Pancreas (tissue), 10 donors: ENCODE data around the gene C4orf51. TPM values are rescaled to one million over a fixed set of nuclear protein-coding genes. Genes with fewer than 3 reads are reported as not detected.

Experiments used
- ATAC-seq, 4 donors: fragments of 200-7000 bp; cut with Tn5 transposase; one replicate each; pipeline versions ENCODE4 v1.8.0 to v1.9.1; 2020; ENCODE audit warnings: mild to moderate bottlenecking in 4 of 4, moderate library complexity in 4 of 4
- DNase-seq, 6 donors: peaks; one replicate each; pipeline ENCODE4 v3.0.0-alpha.2; 2020
- FAIRE-seq: peaks from 2 replicates; lab custom pipeline; 2012; peaks lifted over from hg19 to GRCh38; lab: Jason Lieb, UNC
- H3K27ac ChIP-seq, 4 donors: fragments of 200-600 bp; sonication (generic); 1 replicate in 3 of 4; 2 replicates in 1 of 4; pipeline versions ENCODE4 v1.5.0 to v1.8.0; 2020
- H3K27me3 ChIP-seq, 4 donors: fragments of 200-600 bp; one replicate each; pipeline ENCODE4 v1.8.0; 2021
- H3K36me3 ChIP-seq, 3 donors: fragments of 200-600 bp; sonication (generic) in 1 of 3; one replicate each; pipeline versions ENCODE4 v1.5.0 to v1.8.0; 2020 to 2021
- H3K4me1 ChIP-seq, 3 donors: fragments of 200-600 bp; one replicate each; pipeline ENCODE4 v1.8.0; 2021
- H3K4me3 ChIP-seq, 4 donors: fragments of 200-600 bp; sonication (generic) in 2 of 4; one replicate each; pipeline versions ENCODE4 v1.5.0 to v1.8.0; 2020 to 2021
- H3K9me3 ChIP-seq, 4 donors: fragments of 200-600 bp; one replicate each; pipeline ENCODE4 v1.8.0; 2021
- WGBS, 2 donors: extraction: QIAGEN DNeasy Blood & Tissue Kit; methylation state at CpG; one replicate each; pipeline ENCODE4 v1.1.7; 2013; 5-methylcytosine and 5-hydroxymethylcytosine counted together
- intact Hi-C, 3 donors: fragments of 100-400 bp; cut with DNase I; formaldehyde crosslinking; loops; one replicate each; pipeline versions ENCODE4 v1.11.1 to v1.14.2; 2022
- polyA plus RNA-seq, 2 donors: library from polyadenylated mRNA; stranded (reverse); fragments of 200-250 nt; gene quantifications; one replicate each; pipeline ENCODE4 v1.2.3, GENCODE V29; 2013
- total RNA-seq, 6 donors: library from RNA; stranded (reverse); fragmentation: NEBNext Ultra II Directional in 4 of 6; extraction: Animal tissue kit (Norgen Biotek cat#: 25700) in 4 of 6; gene quantifications; one replicate each; pipeline versions ENCODE4 v1.2.1 to v1.2.4, GENCODE V29; 2021 to 2023
- TF ChIP-seq, protein P1 (sequence below), 4 donors: fragments of 200-600 bp; sonication (generic) in 3 of 4; IDR thresholded peaks; one replicate each; pipeline versions ENCODE4 v1.5.0 to v1.8.0; 2021; ENCODE audit warnings: antibody characterized with exemption in 4 of 4
- donor health status: healthy with polysubstance abuse.
- donor health status: DM: no; HTN: no; CAD: no; lungs with moderate emphysema.
- donor health status: DM: no; HTN: no; CAD: no.
- donor health status: control.
- donor health status: control.
- donor health status: Bipolar disorder and iron deficiency.
- donor health status: DM: yes; HTN: yes; CAD: no.
- donor health status: DM: no; HTN: no; CAD: no.
- donor health status: DM: no; HTN: no; CAD: no.
- donor health status: DM: yes; HTN: yes; CAD: no.

C4orf51 gene
- total and polyA plus RNA-seq, 8 donors, result not detected

- H3K36me3 ChIP-seq, result no peaks in the 10 kb centered on the region
- WGBS, 2 donors, result 1% methylated on average over 52 to 81 of the region's 81 CpGs
- peaks cover 17 to 50% (median 35%) of the 10 kb centered on the region in 3 donors for H3K4me1 ChIP-seq
- H3K27ac ChIP-seq, result peak overlapping the region; percentile 85 to 98 (median 92)
- peak overlapping the region; percentile 28 to 60 (median 46) for H3K4me3 ChIP-seq
- intact Hi-C loops, result no loop called here
- DNase-seq, result peak; percentile 92 to 96 (median 96)
- H3K27me3 ChIP-seq, result no peaks in the 10 kb centered on the region
- ATAC-seq, result peak; percentile 88 to 91 (median 88)
- FAIRE-seq, result no peak
- H3K9me3 ChIP-seq, result no peaks in the 10 kb centered on the region
- TF ChIP-seq, protein P1, sequence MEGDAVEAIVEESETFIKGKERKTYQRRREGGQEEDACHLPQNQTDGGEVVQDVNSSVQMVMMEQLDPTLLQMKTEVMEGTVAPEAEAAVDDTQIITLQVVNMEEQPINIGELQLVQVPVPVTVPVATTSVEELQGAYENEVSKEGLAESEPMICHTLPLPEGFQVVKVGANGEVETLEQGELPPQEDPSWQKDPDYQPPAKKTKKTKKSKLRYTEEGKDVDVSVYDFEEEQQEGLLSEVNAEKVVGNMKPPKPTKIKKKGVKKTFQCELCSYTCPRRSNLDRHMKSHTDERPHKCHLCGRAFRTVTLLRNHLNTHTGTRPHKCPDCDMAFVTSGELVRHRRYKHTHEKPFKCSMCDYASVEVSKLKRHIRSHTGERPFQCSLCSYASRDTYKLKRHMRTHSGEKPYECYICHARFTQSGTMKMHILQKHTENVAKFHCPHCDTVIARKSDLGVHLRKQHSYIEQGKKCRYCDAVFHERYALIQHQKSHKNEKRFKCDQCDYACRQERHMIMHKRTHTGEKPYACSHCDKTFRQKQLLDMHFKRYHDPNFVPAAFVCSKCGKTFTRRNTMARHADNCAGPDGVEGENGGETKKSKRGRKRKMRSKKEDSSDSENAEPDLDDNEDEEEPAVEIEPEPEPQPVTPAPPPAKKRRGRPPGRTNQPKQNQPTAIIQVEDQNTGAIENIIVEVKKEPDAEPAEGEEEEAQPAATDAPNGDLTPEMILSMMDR (IDR thresholded peaks at IDR 0.05), result no peak
Measured at GRCh38 chr4:145732895-145733880, 53.2 kb downstream of the C4orf51 start.

- ATAC-seq, result no peak
- DNase-seq, result no peak
- Histone ChIP-seq H3K27ac (peak overlapping the region; percentile 85 to 98 (median 92)), H3K36me3 (no peaks in the 10 kb centered on the region), H3K9me3 (no peaks in the 10 kb centered on the region), H3K4me3 (no peak overlapping the region), H3K27me3 (no peaks in the 10 kb centered on the region), H3K4me1 (peaks cover 17 to 50% (median 35%) of the 10 kb centered on the region in 3 donors)
- TF ChIP-seq, protein P1 (IDR thresholded peaks at IDR 0.05), result no peak
- 71 to 75% methylated on average over 7 of the region's 7 CpGs for WGBS, 2 donors
- intact Hi-C loops, result no loop called here
- no peak for FAIRE-seq
Measured at GRCh38 chr4:145734031-145734430, 54.1 kb downstream of the C4orf51 start.

GRCh38 chr4:145734576-145735346 lies 54.8 kb downstream of the C4orf51 start:
- Histone ChIP-seq H3K9me3 (no peaks in the 10 kb centered on the region), H3K27ac (peak overlapping the region; percentile 12 to 98 (median 65)), H3K36me3 (no peaks in the 10 kb centered on the region), H3K4me3 (no peak overlapping the region), H3K4me1 (peaks cover 17 to 50% (median 35%) of the 10 kb centered on the region in 3 donors), H3K27me3 (no peaks in the 10 kb centered on the region)
- peak; percentile 47 for FAIRE-seq
- TF ChIP-seq, protein P1 (IDR thresholded peaks at IDR 0.05), result no peak
- ATAC-seq, result peak; percentile 32 to 70 (median 48)
- DNase-seq, result peak in 5 of 6 donors; percentile 53 to 82 (median 63)
- 40 to 45% methylated on average over 14 of the region's 14 CpGs for WGBS, 2 donors
- intact Hi-C loops, result no loop called here

GRCh38 chr4:145735347-145735675 lies 55.4 kb downstream of the C4orf51 start:
- WGBS, 2 donors, result 77 to 84% methylated on average over 2 of the region's 2 CpGs
- no peak for ATAC-seq

More at GRCh38 chr4:145735347-145735675, 55.4 kb downstream of the C4orf51 start:
- Histone ChIP-seq H3K4me3 (no peak overlapping the region), H3K27me3 (no peaks in the 10 kb centered on the region), H3K36me3 (no peaks in the 10 kb centered on the region), H3K9me3 (no peaks in the 10 kb centered on the region), H3K4me1 (peaks cover 17 to 50% (median 34%) of the 10 kb centered on the region in 3 donors), H3K27ac (peak overlapping the region in 2 of 4 donors; percentile 97 to 98)
- DNase-seq, result no peak
- no peak for FAIRE-seq
- TF ChIP-seq, protein P1 (IDR thresholded peaks at IDR 0.05), result no peak
- intact Hi-C loops, result no loop called here
